Cerebellar nuclear complex (tissue), 1 donor: Measurements from ENCODE around the gene HES6.

Source experiments
- DNase-seq, 2 experiments: peaks; one replicate each; lab custom pipeline; 2025; lab: John Stamatoyannopoulos, UW

HES6 gene

GRCh38 chr2:238255151-238255551 lies 15.3 kb upstream of the HES6 start:
- DNase-seq, result no peak

- no peak for DNase-seq
These were observed 14.4 kb upstream of the HES6 start for GRCh38 chr2:238254095-238254723.

- no peak for DNase-seq
These were observed 13.2 kb upstream of the HES6 start for GRCh38 chr2:238252766-238253630.

- no peak for DNase-seq
These were observed 12.1 kb upstream of the HES6 start for GRCh38 chr2:238251986-238252385.

- DNase-seq, result no peak
These were observed 11.5 kb upstream of the HES6 start for GRCh38 chr2:238251331-238251730.

- no peak for DNase-seq
These were observed 11.1 kb upstream of the HES6 start for GRCh38 chr2:238250896-238251295.

- DNase-seq, result no peak
These were observed 8.1 kb upstream of the HES6 start for GRCh38 chr2:238247841-238248453.

GRCh38 chr2:238247002-238247822 lies 7.4 kb upstream of the HES6 start:
- no peak for DNase-seq

GRCh38 chr2:238244151-238244550 lies 4.3 kb upstream of the HES6 start:
- no peak for DNase-seq

GRCh38 chr2:238243496-238244076 lies 3.7 kb upstream of the HES6 start:
- no peak for DNase-seq

- no peak for DNase-seq
These were observed 3.1 kb upstream of the HES6 start for GRCh38 chr2:238242731-238243495.

GRCh38 chr2:238241970-238242369 lies 2.1 kb upstream of the HES6 start:
- DNase-seq, result no peak

GRCh38 chr2:238240757-238241711 lies 1.2 kb upstream of the HES6 start:
- peak in 1 of 2 experiments; percentile 8 for DNase-seq

GRCh38 chr2:238239543-238239862 lies 335 bp downstream of the HES6 start:
- no peak for DNase-seq

GRCh38 chr2:238238766-238239542 lies 884 bp downstream of the HES6 start:
- DNase-seq, result no peak

GRCh38 chr2:238238311-238238765 lies 1.5 kb downstream of the HES6 start:
- DNase-seq, result no peak

GRCh38 chr2:238237431-238238135 lies 2.3 kb downstream of the HES6 start:
- DNase-seq, result no peak

GRCh38 chr2:238236571-238236970 lies 3.3 kb downstream of the HES6 start:
- no peak for DNase-seq
